ENCODE measurements around the gene FUT8. TPM values are rescaled to one million over a fixed set of nuclear protein-coding genes. Genes with fewer than 3 reads are reported as not detected.

The FUT8 gene
- polyA plus RNA-seq, 1 experiment, result 45.1 TPM

DNA sequence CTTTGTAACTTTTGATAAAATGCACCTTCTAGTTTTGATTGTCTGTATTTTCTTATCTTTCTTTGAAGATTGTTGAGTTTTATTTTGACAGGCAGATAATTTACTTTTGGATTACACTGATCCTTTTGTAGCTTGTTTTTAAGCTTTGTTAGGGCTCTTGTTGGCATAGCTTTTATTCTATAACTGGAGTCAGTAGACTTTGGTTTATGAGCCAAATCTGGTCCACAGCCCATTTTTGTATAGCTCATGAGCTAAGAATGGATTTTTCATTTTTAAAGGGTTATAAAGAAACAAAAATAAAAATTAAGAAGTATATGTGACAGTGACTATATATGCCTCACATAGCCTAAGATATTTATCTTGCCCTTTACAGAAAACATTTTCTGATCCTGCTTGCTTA, 142.3 kb downstream of the FUT8 start:
- no peak overlapping the region for H3K4me3 ChIP-seq (ENCODE audit: low read depth, low read length)
- TF ChIP-seq, protein P1, sequence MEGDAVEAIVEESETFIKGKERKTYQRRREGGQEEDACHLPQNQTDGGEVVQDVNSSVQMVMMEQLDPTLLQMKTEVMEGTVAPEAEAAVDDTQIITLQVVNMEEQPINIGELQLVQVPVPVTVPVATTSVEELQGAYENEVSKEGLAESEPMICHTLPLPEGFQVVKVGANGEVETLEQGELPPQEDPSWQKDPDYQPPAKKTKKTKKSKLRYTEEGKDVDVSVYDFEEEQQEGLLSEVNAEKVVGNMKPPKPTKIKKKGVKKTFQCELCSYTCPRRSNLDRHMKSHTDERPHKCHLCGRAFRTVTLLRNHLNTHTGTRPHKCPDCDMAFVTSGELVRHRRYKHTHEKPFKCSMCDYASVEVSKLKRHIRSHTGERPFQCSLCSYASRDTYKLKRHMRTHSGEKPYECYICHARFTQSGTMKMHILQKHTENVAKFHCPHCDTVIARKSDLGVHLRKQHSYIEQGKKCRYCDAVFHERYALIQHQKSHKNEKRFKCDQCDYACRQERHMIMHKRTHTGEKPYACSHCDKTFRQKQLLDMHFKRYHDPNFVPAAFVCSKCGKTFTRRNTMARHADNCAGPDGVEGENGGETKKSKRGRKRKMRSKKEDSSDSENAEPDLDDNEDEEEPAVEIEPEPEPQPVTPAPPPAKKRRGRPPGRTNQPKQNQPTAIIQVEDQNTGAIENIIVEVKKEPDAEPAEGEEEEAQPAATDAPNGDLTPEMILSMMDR (IDR thresholded peaks at IDR 0.05; ENCODE audit: low read depth, low read length), result no peak
- ChIA-PET POLR2A (no interaction called here), CTCF (interaction anchor here (1.3 kb wide), 1 partner anchor 140 kb away, joined by 3 read pairs; no protein-coding TSS in a partner anchor)
- no peaks in the 10 kb centered on the region for H3K9me3 ChIP-seq (ENCODE audit: control insufficient read depth, insufficient read depth, low read length)
- no peak for DNase-seq (ENCODE audit: low read depth, low spot score)
- H3K27me3 ChIP-seq (ENCODE audit: control insufficient read depth, insufficient read depth, low read length), result no peaks in the 10 kb centered on the region
- no peak overlapping the region for H3K27ac ChIP-seq (ENCODE audit: low read depth, low read length)

DNA sequence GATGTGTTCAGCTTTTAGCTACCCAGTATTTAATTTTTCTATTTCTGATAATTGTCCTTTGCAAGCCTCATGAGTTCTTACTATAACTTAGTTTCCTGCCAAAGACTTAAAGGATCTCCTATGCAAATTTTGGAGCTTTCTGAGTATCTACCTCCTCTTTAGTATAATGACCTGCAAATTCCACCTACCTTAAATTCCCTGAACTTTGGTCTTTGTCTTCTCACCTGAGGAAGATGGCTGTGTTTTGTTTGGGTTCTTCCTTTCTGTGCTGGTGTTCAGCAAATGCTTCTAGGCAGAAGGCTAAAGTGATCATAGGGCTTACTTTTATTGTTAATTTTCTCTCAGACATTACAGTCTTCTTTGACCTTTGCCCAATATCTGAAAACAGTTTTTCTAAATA, 142.8 kb downstream of the FUT8 start:
- H3K9me3 ChIP-seq (ENCODE audit: control insufficient read depth, insufficient read depth, low read length), result no peaks in the 10 kb centered on the region
- ChIA-PET POLR2A (interaction anchor here (0.6 kb wide), 1 partner anchor 120 kb away, joined by 8 read pairs; no protein-coding TSS in a partner anchor), CTCF (interaction anchor here (1.3 kb wide), 1 partner anchor 140 kb away, joined by 3 read pairs; no protein-coding TSS in a partner anchor)
- H3K27me3 ChIP-seq (ENCODE audit: control insufficient read depth, insufficient read depth, low read length), result no peaks in the 10 kb centered on the region
- TF ChIP-seq, protein P1 (IDR thresholded peaks at IDR 0.05; ENCODE audit: low read depth, low read length), result no peak
- no peak for DNase-seq (ENCODE audit: low read depth, low spot score)
- no peak overlapping the region for H3K27ac ChIP-seq (ENCODE audit: low read depth, low read length)
- no peak overlapping the region for H3K4me3 ChIP-seq (ENCODE audit: low read depth, low read length)

DNA sequence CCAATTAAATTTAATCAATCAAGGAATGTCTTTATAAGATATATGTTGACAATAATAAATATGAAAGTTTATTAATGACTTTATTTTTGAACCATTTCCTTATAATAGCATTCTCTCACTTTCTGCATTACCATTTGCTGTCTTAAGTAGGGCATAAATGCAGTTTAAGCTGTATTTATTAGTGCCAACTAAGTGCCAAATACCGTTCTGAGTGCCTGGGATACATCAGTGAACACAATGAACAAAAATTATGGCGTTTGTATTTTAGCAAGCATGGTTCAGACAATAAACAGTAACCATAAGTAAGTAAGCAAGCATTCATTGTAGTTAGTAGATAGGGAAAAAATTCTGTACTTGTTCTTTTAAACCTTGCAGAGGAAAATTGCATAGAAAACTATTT, 145.8 kb downstream of the FUT8 start:
- ChIA-PET POLR2A (no interaction called here), CTCF (interaction anchor here (0.7 kb wide), 1 partner anchor 58 kb away, joined by 3 read pairs; no protein-coding TSS in a partner anchor)
- Histone ChIP-seq H3K27ac (ENCODE audit: low read depth, low read length) (no peak overlapping the region), H3K27me3 (ENCODE audit: control insufficient read depth, insufficient read depth, low read length) (no peaks in the 10 kb centered on the region), H3K9me3 (ENCODE audit: control insufficient read depth, insufficient read depth, low read length) (no peaks in the 10 kb centered on the region), H3K4me3 (ENCODE audit: low read depth, low read length) (no peak overlapping the region)
- TF ChIP-seq, protein P1 (IDR thresholded peaks at IDR 0.05; ENCODE audit: low read depth, low read length), result no peak
- DNase-seq (ENCODE audit: low read depth, low spot score), result no peak

DNA sequence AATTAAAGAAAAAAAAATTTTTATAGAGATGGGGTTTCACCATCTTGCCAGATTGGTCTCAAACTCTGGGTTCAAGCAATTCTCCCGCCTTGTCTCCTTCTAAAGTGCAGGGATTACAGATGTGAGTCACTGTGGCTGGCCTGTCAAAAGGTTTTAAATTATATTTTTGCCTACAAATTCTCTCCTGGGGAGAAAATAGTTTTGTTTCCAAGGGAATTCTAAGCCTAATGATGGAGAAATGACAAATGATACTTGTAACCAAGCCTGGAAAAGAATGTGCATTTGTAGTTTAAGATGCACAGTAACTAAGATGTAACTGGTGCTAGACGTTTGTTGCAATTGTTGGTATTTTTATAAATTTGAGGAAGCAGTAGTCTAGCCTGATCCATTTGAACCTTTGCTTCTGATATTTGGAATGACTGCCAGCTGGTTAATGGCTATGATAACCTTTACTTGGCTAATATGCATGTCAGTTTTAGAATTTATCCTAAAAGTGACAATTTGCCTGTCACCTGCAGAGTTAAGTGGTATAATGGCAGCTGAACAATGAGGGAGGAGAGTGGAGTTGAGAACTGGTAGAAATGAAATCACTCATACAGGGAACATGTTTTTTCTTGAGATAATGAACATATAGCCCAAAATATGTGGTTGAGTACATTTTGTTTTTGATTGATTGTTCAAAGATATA, 148.0 kb downstream of the FUT8 start:
- Histone ChIP-seq H3K27me3 (ENCODE audit: control insufficient read depth, insufficient read depth, low read length) (no peaks in the 10 kb centered on the region), H3K9me3 (ENCODE audit: control insufficient read depth, insufficient read depth, low read length) (no peaks in the 10 kb centered on the region), H3K4me3 (ENCODE audit: low read depth, low read length) (no peak overlapping the region), H3K27ac (ENCODE audit: low read depth, low read length) (no peak overlapping the region)
- POLR2A ChIA-PET, result no interaction called here
- CTCF ChIA-PET, result no interaction called here
- no peak for DNase-seq (ENCODE audit: low read depth, low spot score)
- TF ChIP-seq, protein P1 (IDR thresholded peaks at IDR 0.05; ENCODE audit: low read depth, low read length), result no peak

DNA sequence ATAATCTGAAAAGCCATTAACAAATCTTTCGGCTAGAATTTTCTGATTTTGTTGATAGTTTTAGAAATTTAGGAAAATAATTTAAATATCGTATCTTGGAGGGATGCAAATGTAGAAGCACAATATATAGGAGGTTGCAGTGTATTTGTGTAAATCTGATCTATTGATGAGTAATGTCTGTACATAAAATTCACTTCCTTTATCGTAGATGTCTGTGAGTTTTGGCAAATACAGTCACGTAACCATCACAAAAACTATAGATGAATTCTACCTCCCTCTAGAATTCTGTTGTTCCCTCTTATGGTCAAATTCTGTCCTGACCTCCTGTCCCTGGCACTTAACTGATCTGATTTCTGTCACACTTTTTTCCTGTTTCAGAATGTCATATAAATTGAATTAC, 151.8 kb downstream of the FUT8 start:
- POLR2A ChIA-PET, result no interaction called here
- CTCF ChIA-PET, result no interaction called here
- no peak for DNase-seq (ENCODE audit: low read depth, low spot score)
- Histone ChIP-seq H3K27ac (ENCODE audit: low read depth, low read length) (no peak overlapping the region), H3K4me3 (ENCODE audit: low read depth, low read length) (no peak overlapping the region), H3K9me3 (ENCODE audit: control insufficient read depth, insufficient read depth, low read length) (no peaks in the 10 kb centered on the region), H3K27me3 (ENCODE audit: control insufficient read depth, insufficient read depth, low read length) (no peaks in the 10 kb centered on the region)
- TF ChIP-seq, protein P1 (IDR thresholded peaks at IDR 0.05; ENCODE audit: low read depth, low read length), result no peak
